Breast epithelium (tissue), 4 donors: ENCODE data around the gene MIGA2. TPM values are rescaled to one million over a fixed set of nuclear protein-coding genes. Genes with fewer than 3 reads are reported as not detected.
A peak's percentile ranks its signal among the peaks of the same experiment; 100 is the strongest.

Experiments used
- DNase-seq, 2 donors: peaks; one replicate each; pipeline ENCODE4 v3.0.0-alpha.2; 2019; ENCODE audit warnings: low spot score in 2 of 2
- H3K27ac ChIP-seq, 2 donors: fragments of 200-600 bp; sonication (generic) in 1 of 2; one replicate each; pipeline ENCODE4 v1.5.1; 2016 to 2019; ENCODE audit warnings: mild to moderate bottlenecking in 1 of 2
- H3K27me3 ChIP-seq, 2 donors: fragments of 200-600 bp; sonication (generic) in 1 of 2; one replicate each; pipeline versions ENCODE4 v1.5.1 to v1.6.0; 2017 to 2019; ENCODE audit warnings: control low read depth in 1 of 2, mild to moderate bottlenecking in 1 of 2
- H3K36me3 ChIP-seq: fragments of 200-600 bp; one replicate; pipeline ENCODE4 v1.5.1; 2019
- H3K4me1 ChIP-seq, 2 donors: fragments of 200-600 bp; sonication (generic); one replicate each; pipeline ENCODE4 v1.5.1; 2016 to 2019; ENCODE audit warnings: control low read depth in 1 of 2
- H3K4me3 ChIP-seq, 3 donors: fragments of 200-600 bp; sonication (generic); 1 replicate in 2 of 3; 2 replicates in 1 of 3; pipeline ENCODE4 v1.5.1; 2016 to 2019; ENCODE audit warnings: mild to moderate bottlenecking in 3 of 3, moderate library complexity in 2 of 3
- H3K9me3 ChIP-seq, 2 donors: fragments of 200-600 bp; sonication (generic) in 1 of 2; one replicate each; pipeline ENCODE4 v1.5.1; 2016 to 2019; ENCODE audit warnings: control low read depth in 1 of 2
- CTCF ChIP-seq, 3 donors: fragments of 450-650 bp; IDR thresholded peaks; one replicate each; pipeline ENCODE4 v1.5.1; 2016 to 2017; ENCODE audit warnings: antibody characterized with exemption in 3 of 3, mild to moderate bottlenecking in 3 of 3, moderate library complexity in 3 of 3
- POLR2A ChIP-seq: fragments of 450-650 bp; IDR thresholded peaks from one replicate; pipeline ENCODE4 v1.6.1; 2016; ENCODE audit warnings: antibody characterized with exemption, mild to moderate bottlenecking, moderate library complexity
- POLR2AphosphoS5 ChIP-seq, 3 donors: sonication (generic); formaldehyde crosslinking; IDR thresholded peaks; one replicate each; pipeline ENCODE4 v1.6.1; 2017; ENCODE audit warnings: antibody characterized with exemption in 3 of 3
- intact Hi-C: fragments of 100-400 bp; cut with DNase I; formaldehyde crosslinking; loops from one replicate; pipeline ENCODE4 v1.15.1; 2023; ENCODE audit warnings: low total_unique reads
- total RNA-seq, 3 donors: library from RNA; depleted of rRNA; stranded (reverse); fragments of >200 nt; gene quantifications; one replicate each; pipeline ENCODE4 v1.1.0, GENCODE V29; 2016

MIGA2 gene
- total RNA-seq, 3 donors from 2014 or later = 25.3 to 28.8 (median 27.9) TPM

- H3K4me3 ChIP-seq = no peak overlapping the region
- H3K4me1 ChIP-seq = no peaks in the 10 kb centered on the region
- no peaks in the 10 kb centered on the region for H3K9me3 ChIP-seq
- H3K36me3 ChIP-seq = no peaks in the 10 kb centered on the region
- DNase-seq = no peak
- H3K27ac ChIP-seq = no peak overlapping the region
- intact Hi-C loops = no loop called here
- no peaks in the 10 kb centered on the region for H3K27me3 ChIP-seq
- TF ChIP-seq POLR2A (no peak), POLR2AphosphoS5 (IDR thresholded peaks at IDR 0.05) (no peak), CTCF (IDR thresholded peaks at IDR 0.05) (no peak)
Measured at GRCh38 chr9:129098328-129098727, 61.9 kb downstream of the MIGA2 start.

- Histone ChIP-seq H3K27me3 (no peaks in the 10 kb centered on the region), H3K9me3 (no peaks in the 10 kb centered on the region), H3K27ac (no peak overlapping the region), H3K36me3 (no peaks in the 10 kb centered on the region), H3K4me1 (no peaks in the 10 kb centered on the region), H3K4me3 (no peak overlapping the region)
- TF ChIP-seq POLR2AphosphoS5 (IDR thresholded peaks at IDR 0.05) = no peak
- no peak for TF ChIP-seq CTCF (IDR thresholded peaks at IDR 0.05)
- no peak for TF ChIP-seq POLR2A
- DNase-seq = no peak
- intact Hi-C loops = no loop called here
Measured at GRCh38 chr9:129100383-129101169, 64.2 kb downstream of the MIGA2 start.

GRCh38 chr9:129101279-129101678, 64.9 kb downstream of the MIGA2 start:
- H3K27me3 ChIP-seq = no peaks in the 10 kb centered on the region
- H3K9me3 ChIP-seq = no peaks in the 10 kb centered on the region
- H3K4me1 ChIP-seq = no peaks in the 10 kb centered on the region
- TF ChIP-seq POLR2A (no peak), POLR2AphosphoS5 (IDR thresholded peaks at IDR 0.05) (no peak), CTCF (IDR thresholded peaks at IDR 0.05) (no peak)
- H3K4me3 ChIP-seq = no peak overlapping the region
- H3K27ac ChIP-seq = no peak overlapping the region
- no peaks in the 10 kb centered on the region for H3K36me3 ChIP-seq
- no peak for DNase-seq
- intact Hi-C loops = no loop called here

GRCh38 chr9:129102095-129102525, 65.7 kb downstream of the MIGA2 start:
- TF ChIP-seq CTCF (IDR thresholded peaks at IDR 0.05) (no peak), POLR2A (no peak), POLR2AphosphoS5 (IDR thresholded peaks at IDR 0.05) (no peak)
- no peak overlapping the region for H3K27ac ChIP-seq
- DNase-seq = no peak
- no peaks in the 10 kb centered on the region for H3K9me3 ChIP-seq
- no peaks in the 10 kb centered on the region for H3K4me1 ChIP-seq
- H3K27me3 ChIP-seq = no peaks in the 10 kb centered on the region
- H3K36me3 ChIP-seq = no peaks in the 10 kb centered on the region
- intact Hi-C loops = no loop called here
- no peak overlapping the region for H3K4me3 ChIP-seq

- no peak for DNase-seq
- peak in 1 of 3 donors; percentile 18 for TF ChIP-seq CTCF (IDR thresholded peaks at IDR 0.05)
- TF ChIP-seq POLR2AphosphoS5 (IDR thresholded peaks at IDR 0.05) = no peak
- Histone ChIP-seq H3K4me1 (no peaks in the 10 kb centered on the region), H3K4me3 (no peak overlapping the region), H3K9me3 (no peaks in the 10 kb centered on the region), H3K27ac (no peak overlapping the region), H3K36me3 (no peaks in the 10 kb centered on the region), H3K27me3 (no peaks in the 10 kb centered on the region)
- intact Hi-C loops = no loop called here
Measured at GRCh38 chr9:129102791-129103594, 66.6 kb downstream of the MIGA2 start.
